ENCODE measurements around the gene RGS7BP.

Gene RGS7BP

GRCh38 chr5:64637144-64637543 is 131.3 kb downstream of the RGS7BP start:
- no peak for DNase-seq (ENCODE audit: extremely low read depth, low read depth)
- no peak overlapping the region for H3K4me3 ChIP-seq (replicated peaks; ENCODE audit: low read depth, low read length)
- no peak for TF ChIP-seq CTCF (IDR thresholded peaks at IDR 0.05; ENCODE audit: low read depth, low read length, missing control alignments)

- DNase-seq (ENCODE audit: extremely low read depth, low read depth) = no peak
- TF ChIP-seq CTCF (IDR thresholded peaks at IDR 0.05; ENCODE audit: low read depth, low read length, missing control alignments) = no peak
- H3K4me3 ChIP-seq (replicated peaks; ENCODE audit: low read depth, low read length) = no peak overlapping the region
Observed at GRCh38 chr5:64637837-64638443, 132.1 kb downstream of the RGS7BP start.

- H3K4me3 ChIP-seq (replicated peaks; ENCODE audit: low read depth, low read length) = no peak overlapping the region
- DNase-seq (ENCODE audit: extremely low read depth, low read depth) = no peak
- TF ChIP-seq CTCF (IDR thresholded peaks at IDR 0.05; ENCODE audit: low read depth, low read length, missing control alignments) = no peak
Observed at GRCh38 chr5:64644831-64645230, 139.0 kb downstream of the RGS7BP start.

GRCh38 chr5:64646169-64646568 is 140.4 kb downstream of the RGS7BP start:
- no peak for TF ChIP-seq CTCF (IDR thresholded peaks at IDR 0.05; ENCODE audit: low read depth, low read length, missing control alignments)
- H3K4me3 ChIP-seq (replicated peaks; ENCODE audit: low read depth, low read length) = no peak overlapping the region
- no peak for DNase-seq (ENCODE audit: extremely low read depth, low read depth)

- no peak overlapping the region for H3K4me3 ChIP-seq (replicated peaks; ENCODE audit: low read depth, low read length)
- TF ChIP-seq CTCF (IDR thresholded peaks at IDR 0.05; ENCODE audit: low read depth, low read length, missing control alignments) = no peak
- no peak for DNase-seq (ENCODE audit: extremely low read depth, low read depth)
Observed at GRCh38 chr5:64649512-64649911, 143.7 kb downstream of the RGS7BP start.

GRCh38 chr5:64653766-64654560 is 148.1 kb downstream of the RGS7BP start:
- no peak for TF ChIP-seq CTCF (IDR thresholded peaks at IDR 0.05; ENCODE audit: low read depth, low read length, missing control alignments)
- no peak for DNase-seq (ENCODE audit: extremely low read depth, low read depth)

More at GRCh38 chr5:64653766-64654560, 148.1 kb downstream of the RGS7BP start:
- no peak overlapping the region for H3K4me3 ChIP-seq (replicated peaks; ENCODE audit: low read depth, low read length)
